GM12872 (cell line): ENCODE measurements around the gene DBI.

Experiments
- CTCF ChIP-seq: IDR thresholded peaks from 3 replicates; pipeline ENCODE4 v1.5.1; 2011; ENCODE audit warnings: low read depth, mild to moderate bottlenecking, low read length, moderate library complexity; ENCODE audit not compliant: insufficient read depth

The DBI gene

GRCh38 chr2:119341684-119342083 is 25.1 kb upstream of the DBI start:
- TF ChIP-seq CTCF: no peak

GRCh38 chr2:119349289-119349688 is 17.5 kb upstream of the DBI start:
- no peak for TF ChIP-seq CTCF

GRCh38 chr2:119350311-119350998 is 16.3 kb upstream of the DBI start:
- TF ChIP-seq CTCF: no peak

- TF ChIP-seq CTCF: no peak
Observed at GRCh38 chr2:119352357-119352756, 14.4 kb upstream of the DBI start.

- TF ChIP-seq CTCF: no peak
Observed at GRCh38 chr2:119354860-119355259, 11.9 kb upstream of the DBI start.

DNA sequence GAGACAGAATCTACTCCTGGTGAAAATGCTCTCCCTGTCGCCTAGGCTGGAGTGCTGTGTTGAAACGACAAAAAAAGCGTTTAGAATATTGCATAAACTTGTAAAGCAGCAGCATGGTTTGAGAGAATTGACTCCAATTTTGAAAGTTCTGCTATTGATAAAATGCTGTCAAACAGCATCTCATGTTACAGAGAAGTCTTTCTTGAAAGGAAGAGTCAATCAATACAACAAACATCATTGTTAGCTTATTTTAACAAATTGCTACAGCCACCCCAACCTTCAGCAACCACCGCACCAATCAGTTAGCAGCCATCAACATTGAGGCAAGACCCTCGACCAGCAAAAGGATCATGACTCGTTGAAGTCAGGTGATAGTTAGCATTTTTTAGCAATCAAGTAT is 7.0 kb upstream of the DBI start:
- no peak for TF ChIP-seq CTCF

- TF ChIP-seq CTCF: no peak
Observed at GRCh38 chr2:119360423-119360966, 6.3 kb upstream of the DBI start.
